Activated naive CD8-positive, alpha-beta T cell treated with anti-CD3 and anti-CD28 coated beads for 36 hours (primary cell): ENCODE results near the gene CLCN7. TPM values are rescaled to one million over a fixed set of nuclear protein-coding genes. Genes with fewer than 3 reads are reported as not detected.
A peak's percentile ranks its signal among the peaks of the same experiment; 100 is the strongest.

Experiments used
- DNase-seq: peaks from one replicate; pipeline ENCODE4 v3.0.0; 2021
- H3K27ac Mint-ChIP-seq: one replicate; pipeline ENCODE4 v1.8.0; 2022; ENCODE audit warnings: mild to moderate bottlenecking, moderate library complexity, mixed read lengths
- H3K27me3 Mint-ChIP-seq: one replicate; pipeline ENCODE4 v1.8.0; 2022; ENCODE audit warnings: mild to moderate bottlenecking, mixed read lengths
- H3K36me3 Mint-ChIP-seq: one replicate; pipeline ENCODE4 v1.8.0; 2021; ENCODE audit warnings: mild to moderate bottlenecking, mixed read lengths
- H3K4me1 Mint-ChIP-seq: one replicate; pipeline ENCODE4 v1.8.0; 2021; ENCODE audit warnings: mixed read lengths
- H3K4me3 Mint-ChIP-seq: one replicate; pipeline ENCODE4 v1.8.0; 2022; ENCODE audit warnings: mild to moderate bottlenecking, moderate library complexity, mixed read lengths
- H3K9me3 Mint-ChIP-seq: one replicate; pipeline ENCODE4 v1.8.0; 2022; ENCODE audit warnings: mixed read lengths
- total RNA-seq, 2 experiments: library from RNA; stranded (reverse); gene quantifications; one replicate each; pipeline ENCODE4 v1.2.3, GENCODE V29; 2021

CLCN7 gene
- total RNA-seq, 2 experiments from 2014 or later, result 45.0 to 48.8 TPM

- DNase-seq, result no peak
- Mint-ChIP-seq H3K4me1 (peaks cover 8% of the 10 kb centered on the region), H3K27me3 (no peaks in the 10 kb centered on the region), H3K4me3 (peak overlapping the region; percentile 14), H3K36me3 (peaks cover 7% of the 10 kb centered on the region), H3K9me3 (no peaks in the 10 kb centered on the region), H3K27ac (no peak overlapping the region)
These were observed 20.5 kb upstream of the CLCN7 start for GRCh38 chr16:1495211-1495888.

- Mint-ChIP-seq H3K27me3 (no peaks in the 10 kb centered on the region), H3K27ac (peak overlapping the region; percentile 99), H3K4me3 (peak overlapping the region; percentile 94), H3K9me3 (no peaks in the 10 kb centered on the region), H3K36me3 (peaks cover 7% of the 10 kb centered on the region), H3K4me1 (peaks cover 8% of the 10 kb centered on the region)
- no peak for DNase-seq
These were observed 19.9 kb upstream of the CLCN7 start for GRCh38 chr16:1494711-1495110.

- Mint-ChIP-seq H3K9me3 (no peaks in the 10 kb centered on the region), H3K36me3 (peaks cover 7% of the 10 kb centered on the region), H3K4me3 (peak overlapping the region; percentile 94), H3K4me1 (peaks cover 8% of the 10 kb centered on the region), H3K27ac (peak overlapping the region; percentile 99), H3K27me3 (no peaks in the 10 kb centered on the region)
- peak; percentile 21 for DNase-seq
These were observed 19.4 kb upstream of the CLCN7 start for GRCh38 chr16:1494129-1494640.

- Mint-ChIP-seq H3K4me3 (peak overlapping the region; percentile 94), H3K4me1 (peaks cover 8% of the 10 kb centered on the region), H3K9me3 (no peaks in the 10 kb centered on the region), H3K27me3 (no peaks in the 10 kb centered on the region), H3K36me3 (peaks cover 7% of the 10 kb centered on the region), H3K27ac (peak overlapping the region; percentile 99)
- DNase-seq, result peak; percentile 20
These were observed 18.9 kb upstream of the CLCN7 start for GRCh38 chr16:1493746-1494094.

- peak within 1 kb of the TSS; percentile 94 for H3K4me3 Mint-ChIP-seq
- H3K27me3 Mint-ChIP-seq, result no peaks in the 10 kb centered on the region
- peak within 1 kb of the TSS; percentile 99 for H3K27ac Mint-ChIP-seq
- peaks cover 2% of the 10 kb centered on the region for H3K36me3 Mint-ChIP-seq
- H3K4me1 Mint-ChIP-seq, result peaks cover 8% of the 10 kb centered on the region
- H3K9me3 Mint-ChIP-seq, result no peaks in the 10 kb centered on the region
- peak; percentile 88 for DNase-seq
These were observed 18.3 kb upstream of the CLCN7 start, which contains the start of gene TELO2 for GRCh38 chr16:1492923-1493745. Gene TELO2, plus strand, starts transcription at chr16:1493360. Its CDS starts 922 bp downstream, at chr16:1494282.

DNA sequence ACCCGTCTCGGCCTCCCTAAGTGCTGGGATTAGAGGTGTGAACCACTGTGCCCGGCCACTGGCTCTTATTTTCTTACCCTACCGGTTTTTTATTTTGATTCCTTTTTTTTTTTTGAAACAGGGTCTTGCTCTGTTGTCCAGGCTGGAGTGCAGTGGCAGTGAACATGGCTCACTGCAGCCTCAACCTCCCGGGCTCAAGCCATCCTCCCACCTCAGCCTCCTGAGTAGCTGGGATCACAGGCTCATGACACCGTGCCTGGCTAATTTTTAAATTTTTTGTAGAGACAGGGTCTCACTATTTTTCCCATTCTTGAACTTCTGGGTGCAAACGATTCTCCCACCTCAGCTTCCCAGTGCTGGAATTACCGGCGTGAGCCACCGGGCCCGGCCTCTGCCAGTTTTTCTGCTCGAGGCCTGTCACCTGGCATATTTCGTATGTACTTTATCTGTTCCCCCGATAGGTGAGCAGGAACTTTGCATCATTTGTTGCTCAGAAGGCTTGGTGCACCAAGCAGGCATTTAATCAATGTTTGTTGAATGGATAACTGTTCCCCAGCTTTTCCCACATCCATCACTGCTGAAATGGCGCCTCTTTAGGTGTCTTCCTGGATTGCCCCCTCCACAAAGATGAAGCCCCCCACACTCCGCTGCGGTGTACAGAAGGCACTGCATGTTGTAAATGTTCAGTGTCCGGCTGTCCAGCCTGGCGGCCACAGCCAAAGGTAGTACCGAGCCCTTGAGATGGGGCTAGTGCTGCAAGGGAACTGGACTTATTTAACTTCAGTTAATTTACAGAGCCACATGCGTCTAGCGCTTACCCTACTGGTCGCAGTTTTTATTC, 17.5 kb upstream of the CLCN7 start:
- no peak for DNase-seq
- H3K27me3 Mint-ChIP-seq, result no peaks in the 10 kb centered on the region
- H3K4me1 Mint-ChIP-seq, result peaks cover 8% of the 10 kb centered on the region
- H3K9me3 Mint-ChIP-seq, result no peaks in the 10 kb centered on the region
- peak overlapping the region; percentile 99 for H3K27ac Mint-ChIP-seq
- peaks cover 2% of the 10 kb centered on the region for H3K36me3 Mint-ChIP-seq
- H3K4me3 Mint-ChIP-seq, result peak overlapping the region; percentile 92

- Mint-ChIP-seq H3K27me3 (no peaks in the 10 kb centered on the region), H3K4me1 (peaks cover 8% of the 10 kb centered on the region), H3K36me3 (peaks cover 2% of the 10 kb centered on the region), H3K4me3 (no peak overlapping the region), H3K9me3 (no peaks in the 10 kb centered on the region), H3K27ac (no peak overlapping the region)
- no peak for DNase-seq
These were observed 16.5 kb upstream of the CLCN7 start for GRCh38 chr16:1491327-1491726.

- Mint-ChIP-seq H3K4me1 (peaks cover 8% of the 10 kb centered on the region), H3K27me3 (no peaks in the 10 kb centered on the region), H3K9me3 (no peaks in the 10 kb centered on the region), H3K27ac (no peak overlapping the region), H3K36me3 (peaks cover 2% of the 10 kb centered on the region), H3K4me3 (no peak overlapping the region)
- DNase-seq, result no peak
These were observed 14.2 kb upstream of the CLCN7 start for GRCh38 chr16:1489077-1489476.

DNA sequence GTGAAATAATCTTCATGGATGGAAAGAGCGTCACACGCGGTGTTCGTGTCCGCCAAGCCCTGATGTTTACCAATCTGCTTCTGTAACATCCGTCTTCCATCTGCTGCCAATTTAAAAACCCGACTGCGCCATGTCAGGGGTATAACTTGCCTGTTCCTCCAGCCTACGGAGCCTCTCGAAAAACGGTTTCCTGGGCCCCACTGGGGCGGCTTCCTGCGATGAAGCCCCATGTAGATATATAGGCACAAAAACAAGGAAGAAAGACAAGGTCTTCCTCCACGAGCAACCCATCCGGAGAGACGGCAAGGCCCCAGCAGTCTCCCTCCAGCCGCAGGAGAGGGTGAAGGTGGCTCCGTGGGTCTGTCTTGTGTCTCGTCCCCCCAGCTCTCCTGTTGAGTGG, 13.8 kb upstream of the CLCN7 start, which contains the start of gene PTX4:
Gene PTX4, minus strand, starts transcription at position 326 of the 400 bp plus-strand sequence. Its CDS starts 35 bp downstream, at position 291.
- DNase-seq, result no peak
- H3K27ac Mint-ChIP-seq, result no peak within 1 kb of the TSS
- H3K4me3 Mint-ChIP-seq, result no peak within 1 kb of the TSS
- H3K9me3 Mint-ChIP-seq, result no peaks in the 10 kb centered on the region
- no peaks in the 10 kb centered on the region for H3K36me3 Mint-ChIP-seq
- H3K4me1 Mint-ChIP-seq, result peaks cover 8% of the 10 kb centered on the region
- H3K27me3 Mint-ChIP-seq, result no peaks in the 10 kb centered on the region

GRCh38 chr16:1488054-1488601, 13.3 kb upstream of the CLCN7 start:
- H3K27ac Mint-ChIP-seq, result no peak overlapping the region
- H3K4me1 Mint-ChIP-seq, result peaks cover 8% of the 10 kb centered on the region
- no peak overlapping the region for H3K4me3 Mint-ChIP-seq
- H3K9me3 Mint-ChIP-seq, result no peaks in the 10 kb centered on the region
- no peaks in the 10 kb centered on the region for H3K36me3 Mint-ChIP-seq
- no peak for DNase-seq
- no peaks in the 10 kb centered on the region for H3K27me3 Mint-ChIP-seq

DNA sequence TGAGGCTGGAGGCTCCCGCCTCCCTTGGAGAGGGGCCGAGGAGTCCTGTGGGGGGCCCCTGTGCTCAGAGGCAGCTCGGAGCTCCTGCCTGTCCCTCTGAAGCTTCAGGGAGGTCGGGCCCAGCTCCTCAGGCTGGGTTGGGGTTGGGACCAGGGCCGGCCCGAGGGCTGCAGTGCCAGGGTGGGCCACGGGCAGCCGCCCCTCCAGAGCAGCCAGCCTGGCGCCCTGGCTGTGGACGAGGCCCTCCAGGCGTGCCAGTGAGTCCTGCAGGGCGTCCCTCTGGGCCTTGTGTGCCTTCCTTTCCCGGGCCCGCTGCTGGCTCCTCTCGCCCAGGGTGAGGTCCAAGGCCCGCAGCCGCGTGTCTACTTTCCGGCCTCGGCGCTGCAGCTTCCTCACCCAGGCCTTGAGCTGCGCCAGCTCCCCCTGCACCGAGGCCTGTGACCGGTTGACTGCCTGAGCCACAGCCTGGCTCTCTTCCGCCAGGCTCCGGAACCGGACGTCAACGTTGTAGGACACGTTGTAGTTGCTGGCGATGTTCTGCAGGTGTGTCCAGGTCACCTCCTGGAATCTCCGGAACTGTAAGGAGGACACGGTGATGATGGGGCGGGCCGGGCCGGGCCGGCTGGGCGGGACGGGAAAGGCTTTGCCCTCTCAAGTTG, 12.7 kb upstream of the CLCN7 start:
- DNase-seq, result no peak
- H3K27ac Mint-ChIP-seq, result no peak overlapping the region
- H3K36me3 Mint-ChIP-seq, result no peaks in the 10 kb centered on the region
- no peaks in the 10 kb centered on the region for H3K9me3 Mint-ChIP-seq
- H3K4me3 Mint-ChIP-seq, result no peak overlapping the region
- H3K4me1 Mint-ChIP-seq, result peaks cover 3% of the 10 kb centered on the region
- H3K27me3 Mint-ChIP-seq, result no peaks in the 10 kb centered on the region

- DNase-seq, result no peak
- H3K4me1 Mint-ChIP-seq, result no peaks in the 10 kb centered on the region
- H3K9me3 Mint-ChIP-seq, result no peaks in the 10 kb centered on the region
- no peak overlapping the region for H3K27ac Mint-ChIP-seq
- H3K27me3 Mint-ChIP-seq, result no peaks in the 10 kb centered on the region
- no peak overlapping the region for H3K4me3 Mint-ChIP-seq
- H3K36me3 Mint-ChIP-seq, result no peaks in the 10 kb centered on the region
These were observed 11.9 kb upstream of the CLCN7 start for GRCh38 chr16:1486551-1487390.

DNA sequence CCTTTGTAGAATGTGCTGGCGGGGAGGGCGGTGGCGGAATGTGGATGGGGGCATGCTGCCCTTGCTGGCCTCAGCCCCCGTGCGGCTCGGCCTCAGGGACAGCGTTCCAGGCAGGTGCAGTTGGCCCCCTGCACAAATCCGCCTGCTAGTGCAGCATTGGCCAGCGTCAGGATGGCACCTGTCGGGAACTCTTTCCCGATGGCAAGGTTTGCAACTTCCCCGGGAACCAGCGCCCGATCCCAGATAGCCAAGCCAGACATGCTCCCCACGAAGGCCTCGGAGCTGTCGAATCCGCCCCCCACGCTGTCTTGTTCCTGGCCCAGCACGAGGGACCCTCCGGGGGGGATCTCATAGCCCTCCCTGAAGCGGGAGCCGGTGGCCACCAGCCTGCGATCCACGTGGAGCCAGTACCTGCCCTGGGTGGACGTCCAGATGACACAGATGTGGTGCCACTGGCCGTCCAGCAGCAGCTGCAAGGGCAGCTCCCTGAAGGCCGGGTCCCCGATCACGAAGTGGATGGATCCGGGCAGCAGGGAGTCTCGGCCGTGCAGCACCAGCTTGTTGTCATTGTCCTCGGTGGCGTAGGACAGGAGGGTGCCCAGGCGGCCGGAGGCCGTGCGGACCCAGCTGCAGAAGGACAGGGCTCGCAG, 11.1 kb upstream of the CLCN7 start:
- Mint-ChIP-seq H3K4me1 (no peaks in the 10 kb centered on the region), H3K4me3 (no peak overlapping the region), H3K36me3 (no peaks in the 10 kb centered on the region), H3K9me3 (no peaks in the 10 kb centered on the region), H3K27ac (no peak overlapping the region), H3K27me3 (no peaks in the 10 kb centered on the region)
- no peak for DNase-seq
